ENCODE measurements around the gene R3HDM2. TPM values are rescaled to one million over a fixed set of nuclear protein-coding genes. Genes with fewer than 3 reads are reported as not detected.
A peak's percentile ranks its signal among the peaks of the same experiment; 100 is the strongest.

The R3HDM2 gene
- total and polyA plus RNA-seq, 2 donors (not counting 1 experiment from before 2014, with no cell fraction given) = 21.3 to 22.8 TPM

DNA sequence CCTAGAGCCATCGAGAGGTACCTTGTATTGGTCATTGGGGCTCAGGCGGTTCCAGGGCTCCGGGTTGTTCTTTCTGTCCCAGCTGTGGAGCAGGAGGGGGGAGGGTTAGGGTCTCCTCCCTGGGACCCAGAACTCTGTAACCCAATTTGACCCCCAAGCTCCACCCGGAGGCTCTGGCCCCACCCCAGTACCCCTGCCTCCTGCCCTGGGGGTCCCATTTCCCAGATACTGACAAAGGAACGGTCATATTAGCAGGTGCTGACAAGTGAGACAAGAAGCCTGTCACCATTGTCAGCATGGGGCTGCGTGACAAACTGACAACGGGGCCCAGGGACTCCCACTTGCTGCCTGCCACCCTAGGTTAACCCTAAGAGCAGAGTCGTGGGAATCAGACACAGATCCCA, 195.1 kb downstream of the R3HDM2 start:
- peaks cover 46% of the 10 kb centered on the region for H3K4me1 ChIP-seq (ENCODE audit: control insufficient read depth, extremely low read depth, insufficient read depth, low read length)
- H3K27ac ChIP-seq (ENCODE audit: insufficient read depth, low read length) = no peak overlapping the region
- H3K79me2 ChIP-seq (ENCODE audit: control insufficient read depth, insufficient read depth, low read length) = peaks cover 17% of the 10 kb centered on the region
- H3K27me3 ChIP-seq (ENCODE audit: control insufficient read depth, insufficient read depth, low read length) = peaks cover 2% of the 10 kb centered on the region
- no peaks in the 10 kb centered on the region for H3K9me3 ChIP-seq (ENCODE audit: control insufficient read depth, insufficient read depth, low read depth, low read length)
- no peak for DNase-seq (ENCODE audit: low read depth in 2 of 2)
- peaks cover 30% of the 10 kb centered on the region for H3K36me3 ChIP-seq (ENCODE audit: control insufficient read depth, insufficient read depth, low read length)
- no peak overlapping the region for H2AFZ ChIP-seq (ENCODE audit: low read length)
- H4K20me1 ChIP-seq (ENCODE audit: control insufficient read depth, extremely low read depth, insufficient read depth, low read length) = peaks cover 2% of the 10 kb centered on the region
- no peak overlapping the region for H3K4me2 ChIP-seq (ENCODE audit: extremely low read depth, insufficient read depth, low read length)
- H3K9ac ChIP-seq (ENCODE audit: insufficient read depth, low read length) = peak overlapping the region; percentile 0
- TF ChIP-seq, protein P1, sequence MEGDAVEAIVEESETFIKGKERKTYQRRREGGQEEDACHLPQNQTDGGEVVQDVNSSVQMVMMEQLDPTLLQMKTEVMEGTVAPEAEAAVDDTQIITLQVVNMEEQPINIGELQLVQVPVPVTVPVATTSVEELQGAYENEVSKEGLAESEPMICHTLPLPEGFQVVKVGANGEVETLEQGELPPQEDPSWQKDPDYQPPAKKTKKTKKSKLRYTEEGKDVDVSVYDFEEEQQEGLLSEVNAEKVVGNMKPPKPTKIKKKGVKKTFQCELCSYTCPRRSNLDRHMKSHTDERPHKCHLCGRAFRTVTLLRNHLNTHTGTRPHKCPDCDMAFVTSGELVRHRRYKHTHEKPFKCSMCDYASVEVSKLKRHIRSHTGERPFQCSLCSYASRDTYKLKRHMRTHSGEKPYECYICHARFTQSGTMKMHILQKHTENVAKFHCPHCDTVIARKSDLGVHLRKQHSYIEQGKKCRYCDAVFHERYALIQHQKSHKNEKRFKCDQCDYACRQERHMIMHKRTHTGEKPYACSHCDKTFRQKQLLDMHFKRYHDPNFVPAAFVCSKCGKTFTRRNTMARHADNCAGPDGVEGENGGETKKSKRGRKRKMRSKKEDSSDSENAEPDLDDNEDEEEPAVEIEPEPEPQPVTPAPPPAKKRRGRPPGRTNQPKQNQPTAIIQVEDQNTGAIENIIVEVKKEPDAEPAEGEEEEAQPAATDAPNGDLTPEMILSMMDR (conservative IDR thresholded peaks at IDR 0.05 in 1 of 2, IDR thresholded peaks at IDR 0.05 in 1 of 2; ENCODE audit: low read depth in 1 of 2, low read length in 2 of 2) = no peak
- TF ChIP-seq EZH2 (IDR thresholded peaks at IDR 0.05; ENCODE audit: low read length, missing control alignments) = no peak
- H3K4me3 ChIP-seq (replicated peaks in 1 of 4; ENCODE audit: control extremely low read depth in 1 of 4, insufficient read depth in 1 of 4, low read depth in 3 of 4, low read length in 4 of 4) = no peak overlapping the region

DNA sequence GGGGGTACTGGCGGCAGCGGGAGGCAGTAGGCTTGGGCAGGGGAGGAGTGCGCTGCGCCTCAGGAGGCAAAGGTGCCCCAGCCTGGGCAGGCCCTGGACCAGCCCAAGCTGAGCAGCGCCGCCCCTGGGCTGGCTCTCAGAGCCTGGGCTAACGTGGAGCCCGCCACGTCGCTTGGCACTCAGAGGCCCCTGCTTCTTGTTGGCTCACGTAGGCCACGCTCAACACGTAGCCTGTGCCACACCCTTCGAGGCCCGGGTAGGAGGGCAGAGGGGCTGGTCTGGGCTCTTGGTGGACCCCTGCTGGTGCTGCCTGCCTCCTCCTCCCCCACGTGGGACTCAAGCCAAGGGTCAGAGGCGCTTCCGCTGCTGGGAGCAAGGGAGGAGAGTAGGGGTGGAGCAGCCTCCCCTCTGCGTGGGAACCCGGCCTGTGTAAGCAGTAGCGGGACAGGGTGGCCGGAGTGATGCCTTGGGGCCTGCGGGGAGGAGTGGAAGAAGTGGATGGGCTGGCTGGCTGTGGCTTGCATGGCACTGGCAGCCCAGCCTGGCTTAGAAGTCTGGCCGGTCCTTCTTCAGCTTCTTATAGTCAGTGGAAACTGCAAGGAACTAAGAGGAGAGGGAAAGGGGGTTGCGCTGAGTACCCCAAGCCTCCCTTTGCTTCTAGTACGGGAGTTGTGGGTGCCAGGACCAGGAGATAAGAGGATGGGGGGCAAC, 195.7 kb downstream of the R3HDM2 start:
- Histone ChIP-seq H3K4me3 (replicated peaks in 1 of 4; ENCODE audit: control extremely low read depth in 1 of 4, insufficient read depth in 1 of 4, low read depth in 3 of 4, low read length in 4 of 4) (no peak overlapping the region), H3K4me1 (ENCODE audit: control insufficient read depth, extremely low read depth, insufficient read depth, low read length) (peaks cover 41% of the 10 kb centered on the region), H3K79me2 (ENCODE audit: control insufficient read depth, insufficient read depth, low read length) (peaks cover 23% of the 10 kb centered on the region), H3K9me3 (ENCODE audit: control insufficient read depth, insufficient read depth, low read depth, low read length) (no peaks in the 10 kb centered on the region), H3K36me3 (ENCODE audit: control insufficient read depth, insufficient read depth, low read length) (peaks cover 30% of the 10 kb centered on the region), H3K27me3 (ENCODE audit: control insufficient read depth, insufficient read depth, low read length) (no peaks in the 10 kb centered on the region), H3K4me2 (ENCODE audit: extremely low read depth, insufficient read depth, low read length) (no peak overlapping the region), H2AFZ (ENCODE audit: low read length) (no peak overlapping the region), H4K20me1 (ENCODE audit: control insufficient read depth, extremely low read depth, insufficient read depth, low read length) (peaks cover 2% of the 10 kb centered on the region), H3K27ac (ENCODE audit: insufficient read depth, low read length) (peak overlapping the region; percentile 36), H3K9ac (ENCODE audit: insufficient read depth, low read length) (peak overlapping the region; percentile 39)
- TF ChIP-seq, protein P1 (conservative IDR thresholded peaks at IDR 0.05 in 1 of 2, IDR thresholded peaks at IDR 0.05 in 1 of 2; ENCODE audit: low read depth in 1 of 2, low read length in 2 of 2) = peak in 1 of 2 donors; percentile 27
- TF ChIP-seq EZH2 (IDR thresholded peaks at IDR 0.05; ENCODE audit: low read length, missing control alignments) = no peak
- DNase-seq (ENCODE audit: low read depth in 2 of 2) = peak; percentile 41 to 84

DNA sequence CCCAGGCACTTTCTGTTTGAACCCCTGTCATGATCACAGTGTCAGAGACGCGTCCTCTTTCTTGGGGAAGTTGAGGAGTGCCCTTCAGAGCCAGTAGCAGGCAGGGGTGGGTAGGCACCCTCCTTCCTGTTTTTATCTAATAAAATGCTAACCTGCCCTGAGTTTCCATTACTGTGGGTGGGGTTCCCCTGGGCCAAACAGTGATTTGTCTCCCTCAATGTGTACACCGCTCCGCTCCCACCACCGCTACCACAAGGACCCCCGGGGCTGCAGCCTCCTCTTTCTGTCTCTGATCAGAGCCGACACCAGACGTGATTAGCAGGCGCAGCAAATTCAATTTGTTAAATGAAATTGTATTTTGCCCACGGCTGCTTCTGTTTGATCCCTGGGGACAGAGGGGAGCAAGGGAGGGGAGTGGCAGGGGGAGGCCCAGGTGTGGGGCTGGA, 196.2 kb downstream of the R3HDM2 start:
- Histone ChIP-seq H3K36me3 (ENCODE audit: control insufficient read depth, insufficient read depth, low read length) (peaks cover 30% of the 10 kb centered on the region), H3K9me3 (ENCODE audit: control insufficient read depth, insufficient read depth, low read depth, low read length) (no peaks in the 10 kb centered on the region), H3K4me1 (ENCODE audit: control insufficient read depth, extremely low read depth, insufficient read depth, low read length) (peaks cover 40% of the 10 kb centered on the region), H3K27ac (ENCODE audit: insufficient read depth, low read length) (peak overlapping the region; percentile 42), H3K4me3 (replicated peaks in 1 of 4; ENCODE audit: control extremely low read depth in 1 of 4, insufficient read depth in 1 of 4, low read depth in 3 of 4, low read length in 4 of 4) (no peak overlapping the region), H3K9ac (ENCODE audit: insufficient read depth, low read length) (peak overlapping the region; percentile 39), H4K20me1 (ENCODE audit: control insufficient read depth, extremely low read depth, insufficient read depth, low read length) (peaks cover 2% of the 10 kb centered on the region), H3K4me2 (ENCODE audit: extremely low read depth, insufficient read depth, low read length) (no peak overlapping the region), H3K27me3 (ENCODE audit: control insufficient read depth, insufficient read depth, low read length) (no peaks in the 10 kb centered on the region), H2AFZ (ENCODE audit: low read length) (no peak overlapping the region), H3K79me2 (ENCODE audit: control insufficient read depth, insufficient read depth, low read length) (peaks cover 28% of the 10 kb centered on the region)
- no peak for DNase-seq (ENCODE audit: low read depth in 2 of 2)
- TF ChIP-seq EZH2 (IDR thresholded peaks at IDR 0.05; ENCODE audit: low read length, missing control alignments) = no peak
- TF ChIP-seq, protein P1 (conservative IDR thresholded peaks at IDR 0.05 in 1 of 2, IDR thresholded peaks at IDR 0.05 in 1 of 2; ENCODE audit: low read depth in 1 of 2, low read length in 2 of 2) = no peak

Data from fibroblast of lung (primary cell).